Adipose tissue (tissue), 3 donors: Measurements from ENCODE around the gene NWD2. TPM values are rescaled to one million over a fixed set of nuclear protein-coding genes. Genes with fewer than 3 reads are reported as not detected.

Source experiments
- H3K27ac ChIP-seq: one replicate; pipeline ENCODE4 v1.5.1; 2013; ENCODE audit warnings: low read depth, low read length
- WGBS, 3 donors: extraction: QIAGEN DNeasy Blood & Tissue Kit; methylation state at CpG; one replicate each; pipeline ENCODE4 v1.1.7; 2013; 5-methylcytosine and 5-hydroxymethylcytosine counted together
- polyA plus RNA-seq, 3 donors: library from polyadenylated mRNA; stranded (reverse); fragments of 200-250 nt; gene quantifications; one replicate each; pipeline ENCODE4 v1.2.3, GENCODE V29; 2013
- donor health status: healthy with polysubstance abuse.
- donor health status: Bipolar disorder and iron deficiency.
- donor health status: healthy.

NWD2 gene
- polyA plus RNA-seq, 3 donors: 0.51 to 9.2 (median 1.0) TPM

- 70 to 78% (median 71%) methylated on average over 2 of the region's 2 CpGs for WGBS, 3 donors
- no peak overlapping the region for H3K27ac ChIP-seq
These were observed 207.1 kb downstream of the NWD2 start for GRCh38 chr4:37451656-37452055.

- 1 to 4% (median 4%) methylated on average over 3 of the region's 3 CpGs for whole genome bisulfite sequencing, 3 donors
These were observed 208.4 kb downstream of the NWD2 start for GRCh38 chr4:37452952-37453280.

GRCh38 chr4:37453281-37453998 is 208.9 kb downstream of the NWD2 start:
- WGBS, 3 donors: 0 to 1% (median 1%) methylated on average over 51 to 56 of the region's 56 CpGs
- no peak overlapping the region for H3K27ac ChIP-seq

More at GRCh38 chr4:37452952-37453280, 208.4 kb downstream of the NWD2 start:
- no peak overlapping the region for H3K27ac ChIP-seq

GRCh38 chr4:37453999-37454800 is 209.7 kb downstream of the NWD2 start:
- 1 to 5% (median 5%) methylated on average over 31 to 32 of the region's 32 CpGs for WGBS, 3 donors
- H3K27ac ChIP-seq: no peak overlapping the region

GRCh38 chr4:37455301-37456131 is 211.0 kb downstream of the NWD2 start:
- no peak overlapping the region for H3K27ac ChIP-seq
- WGBS, 3 donors: 32 to 87% (median 85%) methylated on average over 11 of the region's 11 CpGs

- no peak overlapping the region for H3K27ac ChIP-seq
- WGBS, 3 donors: 60 to 96% (median 71%) methylated on average over 1 of the region's 1 CpG
These were observed 217.3 kb downstream of the NWD2 start for GRCh38 chr4:37461801-37462200.

GRCh38 chr4:37463033-37463856 is 218.7 kb downstream of the NWD2 start:
- 82 to 89% (median 87%) methylated on average over 5 of the region's 5 CpGs for WGBS, 3 donors
- H3K27ac ChIP-seq: no peak overlapping the region

- 69 to 81% (median 77%) methylated on average over 7 of the region's 7 CpGs for WGBS, 3 donors
- H3K27ac ChIP-seq: no peak overlapping the region
These were observed 220.0 kb downstream of the NWD2 start for GRCh38 chr4:37464373-37465128.

- H3K27ac ChIP-seq: no peak overlapping the region
- 76 to 90% (median 87%) methylated on average over 5 of the region's 5 CpGs for WGBS, 3 donors
These were observed 220.8 kb downstream of the NWD2 start for GRCh38 chr4:37465296-37465695.

- WGBS, 3 donors: 39 to 99% (median 48%) methylated on average over 2 of the region's 2 CpGs
These were observed 221.3 kb downstream of the NWD2 start for GRCh38 chr4:37465845-37466244.

GRCh38 chr4:37467223-37467622 is 222.7 kb downstream of the NWD2 start:
- 46 to 85% (median 70%) methylated on average over 3 of the region's 3 CpGs for WGBS, 3 donors
- H3K27ac ChIP-seq: no peak overlapping the region

More at GRCh38 chr4:37465845-37466244, 221.3 kb downstream of the NWD2 start:
- no peak overlapping the region for H3K27ac ChIP-seq

- WGBS, 3 donors: 61 to 78% (median 69%) methylated on average over 4 of the region's 4 CpGs
- H3K27ac ChIP-seq: no peak overlapping the region
These were observed 223.3 kb downstream of the NWD2 start for GRCh38 chr4:37467824-37468223.

GRCh38 chr4:37469286-37469685 is 224.7 kb downstream of the NWD2 start:
- H3K27ac ChIP-seq: no peak overlapping the region
- WGBS, 3 donors: 88 to 99% (median 98%) methylated on average over 2 of the region's 2 CpGs

- 41 to 89% (median 87%) methylated on average over 1 of the region's 1 CpG for WGBS, 3 donors
These were observed 225.7 kb downstream of the NWD2 start for GRCh38 chr4:37470245-37470644.

GRCh38 chr4:37471093-37471492 is 226.6 kb downstream of the NWD2 start:
- WGBS, 3 donors: 64 to 90% (median 89%) methylated on average over 1 of the region's 1 CpG
- H3K27ac ChIP-seq: no peak overlapping the region

More at GRCh38 chr4:37470245-37470644, 225.7 kb downstream of the NWD2 start:
- no peak overlapping the region for H3K27ac ChIP-seq

GRCh38 chr4:37471971-37472370 is 227.4 kb downstream of the NWD2 start:
- WGBS, 3 donors: 38 to 49% (median 43%) methylated on average over 5 of the region's 5 CpGs
- no peak overlapping the region for H3K27ac ChIP-seq

- no peak overlapping the region for H3K27ac ChIP-seq
- WGBS, 3 donors: 89 to 94% (median 94%) methylated on average over 2 of the region's 2 CpGs
These were observed 229.3 kb downstream of the NWD2 start for GRCh38 chr4:37473807-37474206.
